Measurements from ENCODE around the gene RASSF9.

RASSF9 gene

DNA sequence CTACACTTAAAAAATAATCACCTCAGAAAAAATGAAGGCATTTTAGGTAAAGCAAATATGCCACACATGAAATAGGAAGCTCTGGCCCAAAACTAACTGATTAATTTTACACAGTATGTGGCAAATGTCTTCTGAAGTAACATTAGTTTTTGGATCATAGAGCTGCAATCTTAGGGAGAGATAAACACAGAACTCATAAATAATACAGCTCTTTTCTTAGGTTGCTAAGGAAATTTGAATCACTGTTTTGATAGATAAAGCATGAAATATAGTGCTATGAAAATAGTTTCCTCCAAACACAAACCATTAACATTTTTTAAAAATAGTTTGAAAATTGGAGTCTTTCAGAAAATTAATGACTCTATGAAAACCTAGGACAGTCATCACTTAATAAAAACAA lies 15.0 kb downstream of the RASSF9 start:
- TF ChIP-seq, protein P1, sequence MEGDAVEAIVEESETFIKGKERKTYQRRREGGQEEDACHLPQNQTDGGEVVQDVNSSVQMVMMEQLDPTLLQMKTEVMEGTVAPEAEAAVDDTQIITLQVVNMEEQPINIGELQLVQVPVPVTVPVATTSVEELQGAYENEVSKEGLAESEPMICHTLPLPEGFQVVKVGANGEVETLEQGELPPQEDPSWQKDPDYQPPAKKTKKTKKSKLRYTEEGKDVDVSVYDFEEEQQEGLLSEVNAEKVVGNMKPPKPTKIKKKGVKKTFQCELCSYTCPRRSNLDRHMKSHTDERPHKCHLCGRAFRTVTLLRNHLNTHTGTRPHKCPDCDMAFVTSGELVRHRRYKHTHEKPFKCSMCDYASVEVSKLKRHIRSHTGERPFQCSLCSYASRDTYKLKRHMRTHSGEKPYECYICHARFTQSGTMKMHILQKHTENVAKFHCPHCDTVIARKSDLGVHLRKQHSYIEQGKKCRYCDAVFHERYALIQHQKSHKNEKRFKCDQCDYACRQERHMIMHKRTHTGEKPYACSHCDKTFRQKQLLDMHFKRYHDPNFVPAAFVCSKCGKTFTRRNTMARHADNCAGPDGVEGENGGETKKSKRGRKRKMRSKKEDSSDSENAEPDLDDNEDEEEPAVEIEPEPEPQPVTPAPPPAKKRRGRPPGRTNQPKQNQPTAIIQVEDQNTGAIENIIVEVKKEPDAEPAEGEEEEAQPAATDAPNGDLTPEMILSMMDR (IDR thresholded peaks at IDR 0.05; ENCODE audit: extremely low read depth, missing control alignments), result no peak

DNA sequence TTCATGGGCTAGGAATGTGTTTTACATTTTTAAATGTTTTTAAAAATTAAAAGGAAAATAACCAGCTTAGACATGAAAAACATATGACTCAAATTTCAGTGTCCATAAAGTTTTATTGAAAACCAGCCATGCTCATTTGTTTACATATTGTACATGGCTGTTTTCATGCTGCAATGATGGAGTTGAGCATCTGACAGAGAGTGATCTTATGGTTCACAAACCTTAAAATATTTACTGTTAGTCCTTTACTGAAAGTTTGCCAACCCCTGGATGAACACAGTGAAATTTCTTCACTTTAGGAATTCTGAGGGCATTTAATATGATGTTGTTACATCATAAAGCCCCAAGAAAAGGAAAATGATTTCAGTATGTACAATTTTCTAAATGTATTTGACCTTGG lies 16.1 kb downstream of the RASSF9 start:
- DNase-seq (ENCODE audit: low spot score), result no peak
- TF ChIP-seq, protein P1 (IDR thresholded peaks at IDR 0.05; ENCODE audit: extremely low read depth, missing control alignments), result no peak

More for the DNA sequence above, 15.0 kb downstream of the RASSF9 start:
- no peak for DNase-seq (ENCODE audit: low spot score)

DNA sequence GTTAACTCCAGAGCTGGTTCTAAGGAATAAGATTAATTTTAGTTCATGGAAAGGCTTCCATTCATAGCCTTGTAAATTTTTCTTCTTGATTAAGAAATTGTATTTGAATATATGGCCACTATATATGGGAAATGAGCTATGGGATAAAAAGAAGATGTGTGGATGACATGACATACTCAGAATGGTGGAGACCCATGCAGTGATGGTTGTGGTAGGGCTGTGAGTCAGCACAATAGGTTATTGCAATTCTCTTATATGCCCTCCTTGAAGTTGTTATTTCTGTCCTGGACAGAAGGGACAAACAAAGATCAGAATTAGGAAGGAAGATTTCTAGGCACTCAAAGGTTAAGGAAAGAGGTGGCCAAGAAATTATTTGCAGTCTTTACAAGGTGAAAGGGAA lies 21.5 kb downstream of the RASSF9 start:
- TF ChIP-seq, protein P1 (IDR thresholded peaks at IDR 0.05; ENCODE audit: extremely low read depth, missing control alignments), result no peak
- no peak for DNase-seq (ENCODE audit: low spot score)

DNA sequence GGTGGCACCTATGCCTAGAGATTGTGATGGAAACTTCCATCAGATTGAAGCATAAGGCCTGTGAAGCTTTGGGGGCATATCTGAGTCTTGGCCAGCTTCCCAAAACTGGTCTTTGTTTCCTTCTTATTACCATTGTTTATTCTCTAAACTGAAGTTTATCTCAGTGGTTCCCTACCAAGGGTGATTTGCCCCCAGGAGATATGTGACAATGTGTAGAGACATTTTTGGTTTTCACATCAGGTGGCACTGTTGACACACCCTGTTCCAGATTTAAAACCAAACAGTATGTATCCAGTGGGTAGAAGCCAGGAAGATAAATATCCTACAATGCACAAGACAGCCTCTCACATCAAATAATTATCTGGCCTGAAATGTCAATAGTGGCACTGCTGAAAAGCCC lies 22.1 kb downstream of the RASSF9 start:
- DNase-seq (ENCODE audit: low spot score), result no peak
- TF ChIP-seq, protein P1 (IDR thresholded peaks at IDR 0.05; ENCODE audit: extremely low read depth, missing control alignments), result no peak

DNA sequence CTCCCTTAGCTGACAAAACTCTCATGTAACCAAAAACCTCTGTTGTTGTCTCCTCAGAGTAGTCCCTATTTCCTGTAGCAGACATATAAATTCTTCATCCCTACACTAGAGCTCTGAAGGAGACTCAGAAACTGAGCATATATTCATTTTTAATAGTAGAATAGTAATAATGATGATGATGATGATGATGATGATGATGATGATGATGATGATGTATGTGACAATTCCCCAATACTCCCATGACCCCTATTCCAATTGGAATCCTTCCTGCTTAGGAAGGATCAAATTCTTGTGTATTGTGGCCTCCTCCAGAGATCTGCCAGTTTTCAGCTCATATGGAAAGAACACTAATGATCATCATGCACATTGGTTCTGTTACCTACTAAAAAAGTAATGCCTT lies 26.7 kb downstream of the RASSF9 start:
- TF ChIP-seq, protein P1 (IDR thresholded peaks at IDR 0.05; ENCODE audit: extremely low read depth, missing control alignments), result no peak

DNA sequence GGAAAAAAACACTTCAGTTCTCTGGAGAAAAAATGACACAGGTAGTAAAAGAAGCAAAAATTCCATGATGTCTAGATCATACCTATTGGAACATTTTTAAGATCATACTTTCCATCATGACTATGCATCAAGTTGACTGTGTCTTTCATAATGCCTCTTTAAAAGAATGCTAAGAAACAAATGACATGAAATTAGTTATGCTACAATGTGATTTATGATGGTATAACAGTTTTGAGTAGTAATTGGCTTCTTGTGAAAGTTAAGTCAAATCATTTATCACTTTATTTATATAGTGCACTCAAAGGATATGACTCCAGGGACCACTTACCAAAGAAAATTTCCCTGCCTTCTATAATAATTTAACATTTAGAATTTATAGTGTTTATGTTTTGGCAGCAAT lies 28.5 kb downstream of the RASSF9 start:
- DNase-seq (ENCODE audit: low spot score), result no peak
- TF ChIP-seq, protein P1 (IDR thresholded peaks at IDR 0.05; ENCODE audit: extremely low read depth, missing control alignments), result no peak

More for the DNA sequence above, 26.7 kb downstream of the RASSF9 start:
- DNase-seq (ENCODE audit: low spot score), result no peak

DNA sequence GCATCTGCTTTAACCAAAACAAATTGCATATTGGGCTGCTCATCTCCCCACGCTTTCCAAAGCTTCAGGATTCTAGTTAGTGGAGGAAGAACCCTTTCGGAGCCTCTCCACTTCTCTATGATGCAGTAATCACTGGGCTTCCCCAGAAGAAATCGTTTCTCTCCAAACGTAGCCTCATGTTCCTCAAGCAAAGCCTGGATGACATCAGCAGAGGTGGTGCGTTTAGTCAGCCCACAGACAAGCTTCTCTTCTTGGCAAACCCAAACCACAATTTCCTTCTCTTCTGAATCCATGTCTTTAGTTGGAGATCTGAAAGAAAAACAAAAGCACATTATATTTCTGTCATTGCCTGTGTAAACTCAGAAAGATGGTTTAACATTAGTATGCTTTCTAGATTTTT lies 30.6 kb downstream of the RASSF9 start:
- DNase-seq (ENCODE audit: low spot score), result no peak
- TF ChIP-seq, protein P1 (IDR thresholded peaks at IDR 0.05; ENCODE audit: extremely low read depth, missing control alignments), result no peak
